B cell (primary cell): ENCODE results near the gene IRX4. TPM values are rescaled to one million over a fixed set of nuclear protein-coding genes. Genes with fewer than 3 reads are reported as not detected.

Experiments
- ATAC-seq: fragments of 200-7000 bp; cut with Tn5 transposase; one replicate; pipeline ENCODE4 v1.10.0; 2021; ENCODE audit warnings: low read depth, mild to moderate bottlenecking, moderate number of reproducible peaks, moderate library complexity
- CTCF ChIA-PET: fragments of 350-600 bp; sonication (Branson Sonifier 250); formaldehyde crosslinking; loops from one replicate; lab custom pipeline; 2021; ENCODE audit warnings: antibody characterized with exemption, inconsistent platforms; lab: Charles Lee
- POLR2A ChIA-PET: fragments of 350-600 bp; sonication (Branson Sonifier 250); formaldehyde crosslinking; loops from one replicate; lab custom pipeline; 2021; ENCODE audit warnings: antibody characterized with exemption; lab: Charles Lee
- DNase-seq: peaks from one replicate; pipeline ENCODE4 v3.0.0; 2013
- H2AFZ ChIP-seq: 2 replicates; pipeline ENCODE4 v1.6.1; 2012; ENCODE audit warnings: mild to moderate bottlenecking, low read depth, low read length; ENCODE audit not compliant: insufficient read depth, poor library complexity, severe bottlenecking
- H3K27ac ChIP-seq, 2 donors: 1 replicate in 1 of 2; 2 replicates in 1 of 2; pipeline ENCODE4 v1.5.1; 2012 to 2013; ENCODE audit warnings: low read length in 2 of 2, mild to moderate bottlenecking in 2 of 2, moderate library complexity in 1 of 2
- H3K27me3 ChIP-seq, 4 experiments: fragments of 200-600 bp in 1 of 4; sonication (generic) in 1 of 4; replicated peaks in 1 of 4; 1 replicate in 2 of 4; 2 replicates in 2 of 4; pipeline versions ENCODE4 v1.6.1 to v1.7.0; 2013 to 2016; ENCODE audit warnings: low read length in 3 of 4, mild to moderate bottlenecking in 2 of 4, mixed read lengths in 1 of 4, moderate library complexity in 1 of 4; ENCODE audit not compliant: insufficient read depth in 4 of 4, control insufficient read depth in 3 of 4; ENCODE audit errors: control extremely low read depth in 1 of 4
- H3K36me3 ChIP-seq, 2 experiments: replicated peaks in 1 of 2; 1 replicate in 1 of 2; 2 replicates in 1 of 2; pipeline versions ENCODE4 v1.6.1 to v1.7.1; 2013; ENCODE audit warnings: low read length in 1 of 2; ENCODE audit not compliant: insufficient read depth in 2 of 2, control insufficient read depth in 1 of 2; ENCODE audit errors: control extremely low read depth in 1 of 2, extremely low read depth in 1 of 2
- H3K4me1 ChIP-seq, 2 donors: fragments of 200-600 bp in 1 of 2; sonication (generic) in 1 of 2; 1 replicate in 1 of 2; 2 replicates in 1 of 2; pipeline versions ENCODE4 v1.5.1 to v1.6.1; 2013 to 2017; ENCODE audit warnings: low read length in 2 of 2; ENCODE audit not compliant: control insufficient read depth in 2 of 2, insufficient read depth in 2 of 2
- H3K4me2 ChIP-seq: replicated peaks from 2 replicates; pipeline ENCODE3; 2012; ENCODE audit warnings: mild to moderate bottlenecking, low read depth, low read length; ENCODE audit not compliant: poor library complexity, severe bottlenecking
- H3K4me3 ChIP-seq, 5 experiments: fragments of 200-600 bp in 1 of 5; sonication (generic) in 1 of 5; 1 replicate in 3 of 5; 2 replicates in 2 of 5; pipeline versions ENCODE4 v1.5.1 to v1.7.0; 2011 to 2016; ENCODE audit warnings: low read length in 4 of 5, mild to moderate bottlenecking in 4 of 5, low read depth in 2 of 5, control low read depth in 1 of 5, moderate library complexity in 1 of 5; ENCODE audit not compliant: insufficient read depth in 1 of 5; ENCODE audit errors: control extremely low read depth in 1 of 5, extremely low read depth in 1 of 5
- H3K79me2 ChIP-seq: fragments of 200-600 bp; sonication (generic); one replicate; pipeline ENCODE4 v1.6.0; 2016; ENCODE audit warnings: low read length; ENCODE audit not compliant: control insufficient read depth, insufficient read depth
- H3K9ac ChIP-seq: fragments of 200-600 bp; sonication (generic); 2 replicates; pipeline ENCODE4 v1.6.1; 2017; ENCODE audit warnings: mild to moderate bottlenecking, low read length, moderate library complexity
- H3K9me3 ChIP-seq, 3 donors: one replicate each; pipeline versions ENCODE4 v1.6.1 to v1.7.1; 2013; ENCODE audit warnings: low read length in 2 of 3; ENCODE audit not compliant: control insufficient read depth in 2 of 3, insufficient read depth in 1 of 3; ENCODE audit errors: control extremely low read depth in 1 of 3
- H4K20me1 ChIP-seq: 2 replicates; pipeline ENCODE4 v1.6.0; 2012; ENCODE audit warnings: mild to moderate bottlenecking, low read length; ENCODE audit not compliant: insufficient read depth, control insufficient read depth, poor library complexity, severe bottlenecking
- H3K27ac Mint-ChIP-seq: one replicate; pipeline ENCODE4 v1.8.0; 2021; ENCODE audit warnings: mixed read lengths
- H3K27me3 Mint-ChIP-seq: one replicate; pipeline ENCODE4 v1.8.0; 2021; ENCODE audit warnings: mixed read lengths
- H3K4me1 Mint-ChIP-seq: one replicate; pipeline ENCODE4 v1.8.0; 2021; ENCODE audit warnings: mixed read lengths
- H3K4me3 Mint-ChIP-seq: one replicate; pipeline ENCODE4 v1.8.0; 2021; ENCODE audit warnings: mixed read lengths
- H3K9me3 Mint-ChIP-seq: one replicate; pipeline ENCODE4 v1.8.0; 2022; ENCODE audit warnings: mixed read lengths; ENCODE audit not compliant: insufficient read depth
- CTCF ChIP-seq: fragments of 200-600 bp; IDR thresholded peaks from one replicate; pipeline ENCODE4 v1.8.0; 2022; ENCODE audit warnings: antibody characterized with exemption, mild to moderate bottlenecking
- EZH2 ChIP-seq: IDR thresholded peaks from 2 replicates; pipeline ENCODE4 v1.6.1; 2012; ENCODE audit warnings: borderline replicate concordance, low read depth, mild to moderate bottlenecking, moderate library complexity, low read length; ENCODE audit not compliant: insufficient read depth, poor library complexity, severe bottlenecking
- WGBS: methylation state at CpG from one replicate; pipeline ENCODE4 v1.1.5; 2013; ENCODE audit warnings: missing lambda C conversion rate; ENCODE audit not compliant: insufficient coverage; 5-methylcytosine and 5-hydroxymethylcytosine counted together
- intact Hi-C: fragments of 100-400 bp; cut with micrococcal nuclease; formaldehyde crosslinking; loops from one replicate; pipeline ENCODE4 v1.10.0; 2022
- polyA plus RNA-seq: library from polyadenylated mRNA; depleted of rRNA; stranded (reverse); fragments of >200 nt; gene quantifications from 2 replicates; pipeline ENCODE4 v1.2.3, GENCODE V29; 2012
- total RNA-seq, 2 donors: library from RNA; stranded (reverse); fragments of 120-200 nt in 1 of 2; gene quantifications; 1 replicate in 1 of 2; 2 replicates in 1 of 2; pipeline versions ENCODE4 v1.2.3 to v1.2.4, GENCODE V29; 2013 to 2022

IRX4 gene
- total and polyA plus RNA-seq, 2 donors (not counting 1 experiment from before 2014, with no cell fraction given), result not detected

GRCh38 chr5:1858436-1858835 lies 24.3 kb downstream of the IRX4 start:
- Mint-ChIP-seq H3K27ac (no peak overlapping the region), H3K4me3 (no peak overlapping the region), H3K9me3 (no peaks in the 10 kb centered on the region), H3K27me3 (peaks cover 22% of the 10 kb centered on the region), H3K4me1 (no peaks in the 10 kb centered on the region)
- Histone ChIP-seq H4K20me1 (no peaks in the 10 kb centered on the region), H3K9ac (no peak overlapping the region), H2AFZ (no peak overlapping the region), H3K9me3 (peaks cover 0 to 2% (median 0%) of the 10 kb centered on the region in 3 donors), H3K27me3 (peaks cover 0 to 10% (median 0%) of the 10 kb centered on the region in 4 experiments), H3K79me2 (no peaks in the 10 kb centered on the region), H3K4me1 (no peaks in the 10 kb centered on the region), H3K4me2 (no peak overlapping the region), H3K4me3 (no peak overlapping the region), H3K27ac (no peak overlapping the region), H3K36me3 (no peaks in the 10 kb centered on the region)
- ChIA-PET POLR2A (no interaction called here), CTCF (no interaction called here)
- no peak for TF ChIP-seq CTCF
- no peak for TF ChIP-seq EZH2
- intact Hi-C loops, result no loop called here
- WGBS, result 95% methylated on average over 14 of the region's 16 CpGs
- ATAC-seq, result no peak
- no peak for DNase-seq

- H3K27ac ChIP-seq, result no peak overlapping the region
- no peak overlapping the region for H3K4me2 ChIP-seq
- DNase-seq (no peak), ATAC-seq (no peak)
- no peaks in the 10 kb centered on the region for H3K36me3 ChIP-seq
- H3K27ac Mint-ChIP-seq, result no peak overlapping the region
- WGBS, result 94% methylated on average over 31 of the region's 32 CpGs
- no peak overlapping the region for H2AFZ ChIP-seq
- intact Hi-C loops, result no loop called here
- peaks cover 24% of the 10 kb centered on the region for H3K27me3 Mint-ChIP-seq
- no peaks in the 10 kb centered on the region for H3K4me1 Mint-ChIP-seq
- no peak overlapping the region for H3K9ac ChIP-seq
- TF ChIP-seq CTCF (no peak), EZH2 (no peak)
- H3K9me3 ChIP-seq, result peaks cover 0 to 2% (median 0%) of the 10 kb centered on the region in 3 donors
- no peaks in the 10 kb centered on the region for H4K20me1 ChIP-seq
- H3K4me1 ChIP-seq, result no peaks in the 10 kb centered on the region
- H3K4me3 Mint-ChIP-seq, result no peak overlapping the region
- H3K79me2 ChIP-seq, result no peaks in the 10 kb centered on the region
- peaks cover 0 to 10% (median 0%) of the 10 kb centered on the region in 4 experiments for H3K27me3 ChIP-seq
- H3K9me3 Mint-ChIP-seq, result no peaks in the 10 kb centered on the region
- ChIA-PET POLR2A (no interaction called here), CTCF (no interaction called here)
- no peak overlapping the region for H3K4me3 ChIP-seq
Observed at GRCh38 chr5:1857256-1857600, 25.5 kb downstream of the IRX4 start.
